ENCODE results near the gene MALL.
"Not testable (repeated sequence)": the region's sequence is repeated elsewhere in the genome, so short reads cannot be mapped to it uniquely, and the experiment has no call there.

The MALL gene

DNA sequence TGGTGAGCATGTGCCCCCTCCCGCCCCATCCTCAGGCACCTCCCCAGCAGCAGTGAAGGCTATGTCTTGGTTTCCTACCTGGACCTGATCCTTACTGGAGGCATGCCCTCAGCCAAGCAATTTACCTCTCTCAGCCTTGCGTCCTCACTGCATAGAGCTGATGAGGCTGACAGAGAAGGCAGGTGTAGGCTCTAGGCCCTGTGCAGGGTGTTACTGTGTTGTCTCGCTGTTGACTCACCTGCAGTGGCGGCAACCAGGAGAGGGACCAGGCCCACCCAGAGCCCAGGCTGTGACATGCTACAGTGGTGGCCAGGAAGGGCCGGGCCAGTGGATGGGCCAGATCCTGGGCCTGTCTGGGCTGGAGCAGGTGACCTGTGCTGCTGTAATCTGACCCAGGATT, 65.9 kb downstream of the MALL start:
- not testable (repeated sequence) for DNase-seq

DNA sequence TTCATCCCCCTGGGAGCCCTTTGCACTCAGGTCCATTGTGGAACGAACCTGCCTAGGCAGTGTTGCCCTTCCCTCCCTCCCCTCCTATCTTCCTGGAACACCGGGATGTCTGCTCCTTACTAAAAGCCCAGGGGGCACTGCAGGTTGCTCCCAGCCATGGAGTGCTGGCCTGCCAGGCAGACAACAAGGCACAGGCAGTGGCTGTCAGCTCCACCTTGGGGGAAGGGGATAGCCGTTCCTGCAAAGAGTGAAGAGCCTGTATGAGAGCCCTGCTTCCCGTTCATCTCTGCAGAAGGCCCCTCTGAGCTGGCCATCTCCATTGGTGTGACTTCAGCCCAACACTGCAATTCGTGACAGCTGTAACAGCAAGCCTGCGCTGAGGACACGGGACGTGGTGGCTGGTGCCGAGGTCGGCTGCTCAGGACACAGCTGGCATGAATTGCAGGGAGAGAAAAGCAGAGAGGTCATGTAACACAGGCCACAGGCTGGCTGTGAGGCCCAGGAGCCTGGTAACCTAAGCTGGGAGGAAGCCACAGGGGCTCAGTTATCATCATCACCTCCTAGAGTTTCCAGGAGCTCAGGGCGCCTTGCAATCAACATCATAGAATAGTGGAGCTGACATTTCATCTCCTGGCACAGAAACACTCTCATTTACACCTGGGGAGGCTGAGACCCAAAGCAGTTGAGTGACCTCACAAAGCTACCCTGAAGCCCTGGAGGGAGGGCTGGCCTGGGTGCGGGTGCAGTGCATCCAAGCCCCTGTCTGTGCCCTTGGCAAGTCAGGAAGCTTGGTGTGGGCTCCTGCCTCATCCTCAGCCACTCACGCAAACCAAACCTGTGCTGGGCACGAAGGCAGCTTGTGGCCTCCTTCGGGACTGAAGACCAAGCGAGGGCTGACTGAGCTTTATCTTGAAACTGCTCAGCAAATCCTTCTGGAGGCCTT, 67.1 kb downstream of the MALL start:
- DNase-seq = not testable (repeated sequence)

DNA sequence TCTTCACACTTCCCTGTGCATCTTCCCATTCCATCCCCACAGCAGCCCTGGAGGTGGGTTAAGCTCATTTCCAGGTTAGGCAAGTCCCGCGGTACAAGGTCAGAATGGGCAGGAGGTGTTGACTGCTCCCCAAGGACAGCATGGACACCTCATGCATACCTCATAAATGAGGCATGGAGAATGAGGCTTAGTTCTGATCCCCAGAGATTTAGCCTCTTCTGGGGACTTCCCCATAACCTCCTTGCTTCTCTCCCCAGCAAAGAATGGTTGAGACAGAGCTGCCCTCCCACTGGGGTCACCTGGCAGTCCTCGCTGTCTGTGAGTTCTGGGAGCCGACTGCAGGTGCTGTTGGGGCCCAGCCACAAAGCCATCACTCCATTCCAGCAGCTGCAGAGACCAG, 68.4 kb downstream of the MALL start:
- DNase-seq = not testable (repeated sequence)

DNA sequence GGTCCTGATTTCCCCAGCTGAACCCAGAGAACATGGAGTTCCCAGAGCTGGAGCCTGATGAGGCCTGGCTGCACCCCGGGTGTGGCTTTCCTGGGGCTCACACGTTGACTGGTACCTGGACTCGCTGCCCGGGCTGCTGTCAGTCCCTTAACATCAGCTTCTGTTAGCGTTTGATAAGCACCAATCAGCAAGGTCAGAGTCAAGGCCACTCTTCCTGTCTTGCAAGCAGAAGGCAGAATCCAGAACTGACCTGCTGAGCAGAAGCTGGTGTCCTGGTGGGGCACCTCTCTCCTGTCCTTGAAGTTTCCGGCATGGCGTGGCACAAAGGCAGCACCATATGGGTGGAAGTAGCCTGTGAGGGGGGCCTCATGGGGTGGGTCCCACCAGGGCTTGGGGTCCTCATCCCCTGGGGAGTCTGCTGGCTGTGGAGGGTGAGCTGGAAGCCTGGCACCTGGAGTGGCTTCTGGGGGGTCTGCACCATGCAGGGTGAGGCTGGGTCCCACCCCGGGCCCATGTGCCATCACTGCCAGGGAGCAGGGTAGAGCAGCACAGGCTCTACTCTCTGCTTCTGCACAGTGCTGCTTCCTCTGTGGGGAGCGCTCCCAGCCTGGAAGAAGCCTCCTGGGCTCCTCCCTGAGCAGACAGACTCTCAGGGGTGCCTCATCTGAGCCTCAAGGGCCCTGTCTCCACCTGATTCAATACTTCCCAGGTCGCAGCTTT, 73.5 kb downstream of the MALL start:
- not testable (repeated sequence) for DNase-seq

DNA sequence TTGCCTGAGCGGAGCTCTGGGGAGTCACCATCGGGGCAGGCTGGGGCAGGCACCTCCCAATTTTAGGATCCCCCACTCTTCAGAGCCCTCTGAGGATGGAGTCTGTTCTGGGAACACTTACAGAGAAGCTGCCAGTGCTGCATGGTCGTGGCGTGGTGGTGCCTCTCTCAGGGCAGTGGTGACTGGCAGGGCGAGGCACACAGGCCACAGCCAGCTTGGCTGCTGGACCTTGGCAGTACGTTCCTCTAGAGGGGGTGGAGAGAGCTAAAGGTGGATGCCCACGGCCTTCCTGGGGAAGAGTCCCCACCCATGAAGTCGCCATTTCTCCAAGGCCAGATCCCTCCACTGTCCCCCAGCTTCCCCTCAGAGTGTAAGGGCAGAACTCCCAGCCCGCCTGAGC, 78.3 kb downstream of the MALL start:
- DNase-seq = not testable (repeated sequence)

DNA sequence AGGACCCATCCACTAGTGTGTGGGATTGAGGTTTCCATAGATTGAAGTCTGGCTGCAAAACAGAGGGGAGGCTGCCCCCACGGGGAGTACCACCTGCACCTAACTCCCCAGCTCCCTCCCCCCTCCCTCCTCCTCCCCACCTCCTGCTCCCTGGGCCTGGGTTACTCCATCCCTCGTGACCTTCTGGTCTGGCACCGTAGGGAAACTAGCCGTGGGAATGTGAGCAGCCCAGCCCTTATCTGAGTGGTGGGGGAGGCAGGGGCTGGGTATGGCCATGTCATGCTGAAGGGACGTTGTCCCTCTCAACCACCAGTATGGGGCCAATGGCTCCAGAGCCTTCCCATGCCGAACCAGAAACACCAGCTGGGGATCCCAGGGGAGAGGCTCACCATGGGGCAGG, 80.2 kb downstream of the MALL start:
- not testable (repeated sequence) for DNase-seq

DNA sequence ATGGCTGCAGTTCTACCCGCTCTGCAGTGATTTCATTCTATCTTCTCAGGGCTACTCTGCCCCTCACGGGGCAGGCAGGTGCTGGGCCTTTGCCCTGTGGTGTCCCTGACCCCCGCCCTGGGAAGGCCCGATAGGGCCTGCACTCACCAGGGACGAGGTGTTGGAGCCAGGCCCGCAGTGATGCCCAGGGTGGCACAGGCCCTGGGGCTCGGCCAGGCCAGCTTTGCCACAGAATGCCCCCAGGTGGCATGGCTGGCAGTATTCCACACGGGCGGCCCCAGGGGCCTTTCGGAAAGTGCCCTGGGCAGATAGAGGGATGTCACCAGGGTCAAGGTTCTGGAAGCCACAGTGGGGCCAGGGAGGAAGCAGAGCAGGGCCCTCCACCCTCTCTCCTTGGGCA, 80.7 kb downstream of the MALL start:
- DNase-seq = not testable (repeated sequence)

All from activated naive CD4-positive, alpha-beta T cell treated with Interleukin-2 at 50 U/mL for 16 hours (primary cell).